KOPT-K1 (cell line): ENCODE measurements around the gene MAB21L4.

ENCODE experiments used
- H3K27ac ChIP-seq: fragments of 200-600 bp; sonication (generic); 2 replicates; pipeline ENCODE4 v1.5.1; 2016; ENCODE audit warnings: antibody characterized with exemption, mild to moderate bottlenecking, low read depth, low read length; ENCODE audit not compliant: poor library complexity, severe bottlenecking
- H3K36me3 ChIP-seq: fragments of 200-600 bp; sonication (generic); 2 replicates; pipeline ENCODE4 v1.5.1; 2017; ENCODE audit warnings: antibody characterized with exemption, mild to moderate bottlenecking, low read length, moderate library complexity; ENCODE audit not compliant: insufficient read depth
- H3K9me3 ChIP-seq: fragments of 200-600 bp; sonication (generic); 2 replicates; pipeline ENCODE4 v1.5.1; 2017; ENCODE audit warnings: antibody characterized with exemption, low read length, mild to moderate bottlenecking; ENCODE audit not compliant: insufficient read depth, poor library complexity, severe bottlenecking

MAB21L4 gene

DNA sequence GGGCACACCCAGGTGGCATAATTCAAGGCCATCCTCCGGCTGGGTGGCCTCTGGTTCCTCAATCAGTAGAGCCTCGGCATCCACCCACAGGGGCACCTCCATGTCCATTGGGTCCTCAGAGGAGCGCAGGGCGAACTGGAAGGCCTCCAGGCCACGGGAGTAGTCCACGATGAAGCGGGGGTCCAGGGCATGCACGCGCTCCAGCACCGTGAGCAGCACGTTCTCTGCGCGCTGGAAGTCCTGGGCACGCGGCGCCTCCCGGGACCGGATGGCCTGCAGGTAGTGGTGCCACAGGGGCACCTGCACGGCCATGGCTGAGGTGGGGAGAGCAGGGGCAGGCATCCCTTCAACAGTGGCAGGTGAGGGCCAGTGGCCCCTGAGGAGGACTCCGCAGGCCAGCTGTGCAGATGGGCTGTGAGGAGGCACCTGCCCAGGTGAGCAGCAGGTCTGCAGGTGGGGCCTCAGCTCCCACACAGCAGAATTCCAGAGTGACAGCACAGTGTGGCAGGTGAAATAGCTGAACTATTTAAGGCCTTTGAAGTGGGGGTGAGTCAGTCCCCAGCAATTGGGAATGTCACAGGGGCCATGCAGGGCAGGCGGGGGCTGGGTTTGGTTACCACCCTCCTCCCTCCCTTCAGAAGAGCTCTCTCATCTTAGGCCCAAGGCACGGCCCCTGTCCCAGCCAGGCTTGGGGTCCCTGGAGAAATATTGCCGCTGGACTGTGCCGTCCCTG, at the start of gene MAB21L4:
Gene MAB21L4 (minus strand): TSS at position 501 of the 733 bp plus-strand sequence. CDS start 159 bp downstream, at position 342.
- Histone ChIP-seq H3K27ac (no peak within 1 kb of the TSS), H3K36me3 (no peaks in the 10 kb centered on the region), H3K9me3 (no peaks in the 10 kb centered on the region)

DNA sequence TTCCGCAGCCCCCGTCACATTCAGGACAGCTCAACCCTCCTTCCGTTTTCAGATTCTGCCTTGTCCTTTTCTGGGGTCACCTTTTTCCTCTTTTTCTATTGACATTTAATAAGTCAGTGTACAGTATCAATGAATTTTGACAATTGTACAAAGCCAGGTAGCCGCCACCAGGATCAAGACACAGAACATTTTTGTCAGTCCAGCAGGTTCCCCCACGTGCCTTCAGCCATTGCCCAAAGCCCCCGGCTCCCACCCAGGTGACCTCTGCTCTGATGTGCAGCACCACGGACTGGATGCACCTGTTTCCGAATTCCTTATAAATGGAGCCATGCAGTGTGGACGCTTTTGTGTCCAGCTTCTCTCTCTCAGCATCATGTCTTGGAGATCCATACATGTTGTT, 40.1 kb upstream of the MAB21L4 start:
- Histone ChIP-seq H3K27ac (no peak overlapping the region), H3K9me3 (no peaks in the 10 kb centered on the region), H3K36me3 (no peaks in the 10 kb centered on the region)

DNA sequence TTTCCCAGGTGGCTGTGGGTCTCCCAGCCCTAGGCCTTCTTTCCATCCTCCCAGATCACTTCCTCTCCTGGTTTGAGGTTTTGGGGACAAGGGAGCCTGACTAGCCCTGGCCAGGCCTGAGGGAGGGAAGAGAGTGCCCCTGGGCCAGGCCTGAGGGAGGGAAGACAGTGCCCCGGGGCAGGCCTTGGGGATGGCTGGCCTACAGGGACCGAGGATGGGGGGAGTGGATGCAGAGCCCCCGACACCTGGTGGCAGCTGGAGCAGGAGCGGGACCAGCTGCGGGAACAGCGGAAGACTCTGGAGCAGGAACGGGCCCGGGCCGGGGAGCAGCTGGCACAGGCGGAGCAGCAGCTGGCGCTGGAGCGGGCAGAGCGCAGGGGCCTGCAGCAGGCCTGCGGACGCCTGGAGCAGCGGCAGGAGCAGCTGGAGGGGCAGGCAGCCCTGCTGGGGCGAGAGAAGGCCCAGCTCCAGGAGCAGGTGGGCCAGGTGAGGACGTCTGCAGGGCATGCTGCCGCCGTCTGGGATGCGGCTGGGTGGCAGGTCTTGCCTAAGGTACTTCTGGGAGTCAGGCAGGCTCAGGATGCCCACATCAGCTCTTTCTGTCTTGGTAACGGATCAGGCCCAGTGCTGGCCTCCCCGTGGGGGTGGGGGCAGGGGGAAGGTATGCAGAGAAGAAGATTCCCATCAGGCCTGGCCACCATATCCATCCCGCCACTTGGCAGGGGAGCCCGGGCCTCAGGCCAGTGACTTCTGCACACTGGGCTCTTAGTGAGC, 39.3 kb upstream of the MAB21L4 start:
- Histone ChIP-seq H3K9me3 (no peaks in the 10 kb centered on the region), H3K27ac (no peak overlapping the region), H3K36me3 (no peaks in the 10 kb centered on the region)

DNA sequence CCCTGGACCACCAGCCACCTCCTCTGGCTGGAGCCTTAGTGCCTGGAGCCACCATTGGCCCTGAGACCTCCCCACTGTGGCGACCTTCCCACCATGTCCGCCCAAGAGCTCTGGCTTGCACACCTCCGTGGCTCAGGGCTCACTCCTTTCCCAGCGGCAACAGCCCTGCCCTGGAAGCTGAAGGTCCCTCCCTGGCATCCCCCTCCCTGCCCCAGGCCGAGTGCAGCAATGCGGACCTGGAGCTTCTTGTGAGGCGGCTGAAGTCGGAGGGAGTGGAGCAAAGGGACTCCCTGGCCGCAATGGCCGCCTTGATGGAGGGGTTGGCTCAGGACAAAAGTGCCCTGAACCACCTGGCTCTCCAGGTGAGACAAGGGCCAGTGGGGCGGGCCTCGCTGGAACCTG, 38.7 kb upstream of the MAB21L4 start:
- Histone ChIP-seq H3K36me3 (no peaks in the 10 kb centered on the region), H3K9me3 (no peaks in the 10 kb centered on the region), H3K27ac (no peak overlapping the region)

DNA sequence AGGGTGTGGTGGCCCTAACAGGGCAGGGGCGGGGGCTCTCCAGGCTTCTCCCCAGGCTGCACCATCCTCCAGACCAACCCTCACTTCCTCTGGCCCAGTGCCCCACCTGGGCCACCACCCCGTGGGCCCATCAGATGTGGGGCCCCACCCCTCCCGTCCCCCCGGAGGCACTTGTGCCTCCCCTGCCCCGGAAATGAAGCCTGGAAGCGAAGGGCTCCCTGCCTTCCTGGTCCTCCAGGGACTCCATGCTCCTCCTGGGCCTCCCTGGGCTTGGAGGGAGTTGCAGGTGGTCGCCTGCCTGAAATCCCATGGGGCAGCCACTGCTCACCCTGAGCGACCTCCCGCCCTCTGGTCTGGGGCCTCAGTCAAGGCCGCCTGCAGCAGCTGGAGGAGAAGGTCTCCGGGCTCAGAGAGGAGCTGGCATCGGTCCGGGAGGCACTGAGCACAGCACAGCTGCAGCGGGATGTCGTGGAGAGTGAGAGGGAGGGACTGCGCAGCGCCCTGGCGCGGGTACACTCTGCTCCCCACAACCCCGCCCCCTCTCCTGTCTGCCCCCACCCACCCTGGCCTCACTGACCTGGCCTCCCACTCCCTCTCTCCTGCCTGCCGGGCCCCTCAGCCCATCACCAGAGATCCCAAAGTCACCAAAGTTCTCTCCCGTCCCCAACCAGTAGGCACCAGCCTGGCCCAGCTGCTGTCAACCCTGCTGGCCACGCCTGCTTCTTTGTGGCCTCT, 38.2 kb upstream of the MAB21L4 start:
- no peaks in the 10 kb centered on the region for H3K36me3 ChIP-seq
- no peak overlapping the region for H3K27ac ChIP-seq
- H3K9me3 ChIP-seq, result no peaks in the 10 kb centered on the region

DNA sequence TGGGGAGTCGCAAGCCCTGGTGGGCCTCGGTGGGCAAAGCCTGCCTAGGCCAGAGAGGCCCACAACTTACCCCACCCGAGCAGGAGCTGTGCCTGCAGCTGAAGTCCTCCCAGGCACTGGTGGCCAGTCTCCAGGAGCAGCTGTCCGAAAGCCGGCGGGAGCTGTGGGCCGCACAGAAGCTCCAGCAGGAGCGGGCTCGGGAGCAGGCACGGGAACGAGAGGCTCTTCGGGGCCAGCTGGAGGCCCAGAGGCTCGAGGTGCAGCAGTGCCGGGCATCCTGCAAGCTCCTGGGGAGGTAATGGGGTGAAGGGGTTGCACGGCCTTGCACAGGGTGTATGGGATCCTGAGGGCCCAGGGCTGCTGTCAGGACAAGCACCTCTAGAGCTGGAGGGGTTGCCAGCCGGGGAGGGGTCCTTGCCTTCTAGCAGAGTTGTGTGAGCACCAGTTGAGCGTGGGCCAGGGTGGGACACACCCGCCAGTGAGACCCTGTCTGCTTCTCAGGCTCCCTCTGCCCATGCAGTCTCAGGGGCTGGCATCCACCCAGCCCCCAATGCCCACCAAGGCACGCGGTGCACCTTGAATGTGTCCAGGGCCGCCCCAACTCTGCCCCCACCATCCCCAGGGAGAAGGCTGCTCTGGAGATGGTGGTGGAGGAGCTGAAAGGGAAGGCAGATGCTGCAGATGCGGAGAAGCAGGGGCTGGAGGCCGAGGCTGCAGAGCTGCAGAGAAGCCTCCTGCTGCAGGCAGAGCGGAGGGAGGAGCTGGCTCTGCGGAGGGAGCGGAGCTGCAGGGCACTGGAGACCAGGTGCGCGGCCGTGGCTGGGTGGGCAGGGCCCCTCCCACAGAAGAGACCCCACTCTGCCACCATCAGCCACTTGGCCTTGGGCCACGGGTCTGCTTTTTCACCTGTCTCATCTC, 37.4 kb upstream of the MAB21L4 start:
- no peaks in the 10 kb centered on the region for H3K36me3 ChIP-seq
- H3K27ac ChIP-seq, result no peak overlapping the region
- H3K9me3 ChIP-seq, result no peaks in the 10 kb centered on the region

DNA sequence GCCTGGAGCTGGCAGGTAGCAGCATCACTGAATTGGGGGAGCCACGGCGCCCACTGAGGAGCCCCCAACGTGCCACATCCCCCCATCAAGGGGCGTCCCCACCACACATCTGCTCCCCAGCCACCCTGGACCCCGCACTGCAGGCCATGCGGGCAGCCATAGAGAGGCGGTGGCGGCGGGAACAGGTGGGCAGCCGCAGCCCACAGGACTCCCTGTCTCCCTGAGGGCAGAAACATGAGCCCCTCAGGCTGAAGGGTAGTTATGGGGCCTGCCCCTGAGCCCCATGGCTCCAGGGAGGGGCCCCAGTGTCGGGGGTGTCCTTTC, 36.7 kb upstream of the MAB21L4 start:
- no peaks in the 10 kb centered on the region for H3K9me3 ChIP-seq
- no peak overlapping the region for H3K27ac ChIP-seq
- no peaks in the 10 kb centered on the region for H3K36me3 ChIP-seq

DNA sequence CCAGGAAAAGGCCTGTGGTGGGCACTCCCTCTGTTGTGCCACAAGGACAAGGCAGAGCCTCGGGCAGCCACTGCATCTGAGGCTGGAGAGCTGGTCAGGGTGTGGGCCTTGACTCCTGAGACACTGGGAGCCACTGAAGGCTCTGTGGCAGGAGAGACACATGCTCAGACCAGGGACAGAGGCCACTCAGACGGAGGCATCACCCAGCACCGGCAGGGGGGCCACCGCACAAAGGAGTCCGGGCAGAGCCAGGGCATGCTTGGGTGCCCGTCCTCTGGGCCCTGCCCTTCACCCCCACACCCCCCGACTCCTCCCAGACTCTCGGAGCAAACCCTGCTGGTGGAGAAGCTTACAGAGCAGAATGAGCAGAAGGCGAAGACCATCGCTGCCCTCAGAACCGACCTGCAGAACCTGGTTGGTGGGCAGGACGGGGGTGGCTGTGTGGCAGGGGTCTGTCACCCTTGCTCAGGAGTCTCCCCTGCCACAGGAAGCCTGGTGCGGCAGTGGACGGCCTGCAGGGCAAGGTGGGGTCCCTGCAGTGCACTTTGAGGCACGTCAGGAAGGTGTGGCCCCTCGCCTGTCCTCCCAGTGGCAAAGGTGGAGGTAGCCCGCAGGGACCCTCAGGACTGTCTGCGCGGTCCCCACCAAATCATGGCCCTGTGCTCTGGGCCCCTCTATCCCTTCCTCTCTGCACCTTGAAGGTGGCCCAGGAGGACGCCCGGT, 36.2 kb upstream of the MAB21L4 start:
- H3K36me3 ChIP-seq, result no peaks in the 10 kb centered on the region
- H3K9me3 ChIP-seq, result no peaks in the 10 kb centered on the region
- H3K27ac ChIP-seq, result no peak overlapping the region

DNA sequence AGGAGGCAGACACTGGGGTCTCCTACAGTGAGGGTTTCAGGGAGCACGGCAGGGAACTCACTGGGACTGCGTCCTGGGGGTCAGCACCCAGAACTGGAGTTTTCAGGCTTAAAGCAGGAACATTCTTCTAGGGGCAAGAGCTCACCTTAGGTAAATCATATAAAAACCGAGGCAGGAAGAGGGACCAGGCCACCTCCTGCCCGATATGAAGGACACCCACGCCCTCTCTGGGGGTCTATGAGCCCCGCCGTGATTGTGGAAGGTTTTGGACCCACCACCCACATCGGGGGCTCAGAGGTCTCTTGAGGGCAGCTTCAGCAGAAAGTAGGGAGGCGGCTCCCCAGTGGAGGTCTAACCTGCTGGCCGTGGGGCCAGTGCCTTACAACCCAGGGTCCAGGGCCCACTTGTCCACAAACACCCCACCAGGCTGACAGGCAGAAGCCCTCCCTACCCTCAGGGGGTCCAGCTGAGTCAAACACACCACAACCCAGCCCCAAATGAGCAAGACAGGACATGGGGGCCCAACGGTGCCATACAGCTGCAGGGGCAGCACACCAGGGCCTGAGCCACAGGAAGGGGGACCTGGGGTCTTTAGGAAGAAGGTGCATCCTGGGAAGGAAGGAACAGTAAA, 35.5 kb upstream of the MAB21L4 start:
- Histone ChIP-seq H3K9me3 (no peaks in the 10 kb centered on the region), H3K27ac (no peak overlapping the region), H3K36me3 (no peaks in the 10 kb centered on the region)

DNA sequence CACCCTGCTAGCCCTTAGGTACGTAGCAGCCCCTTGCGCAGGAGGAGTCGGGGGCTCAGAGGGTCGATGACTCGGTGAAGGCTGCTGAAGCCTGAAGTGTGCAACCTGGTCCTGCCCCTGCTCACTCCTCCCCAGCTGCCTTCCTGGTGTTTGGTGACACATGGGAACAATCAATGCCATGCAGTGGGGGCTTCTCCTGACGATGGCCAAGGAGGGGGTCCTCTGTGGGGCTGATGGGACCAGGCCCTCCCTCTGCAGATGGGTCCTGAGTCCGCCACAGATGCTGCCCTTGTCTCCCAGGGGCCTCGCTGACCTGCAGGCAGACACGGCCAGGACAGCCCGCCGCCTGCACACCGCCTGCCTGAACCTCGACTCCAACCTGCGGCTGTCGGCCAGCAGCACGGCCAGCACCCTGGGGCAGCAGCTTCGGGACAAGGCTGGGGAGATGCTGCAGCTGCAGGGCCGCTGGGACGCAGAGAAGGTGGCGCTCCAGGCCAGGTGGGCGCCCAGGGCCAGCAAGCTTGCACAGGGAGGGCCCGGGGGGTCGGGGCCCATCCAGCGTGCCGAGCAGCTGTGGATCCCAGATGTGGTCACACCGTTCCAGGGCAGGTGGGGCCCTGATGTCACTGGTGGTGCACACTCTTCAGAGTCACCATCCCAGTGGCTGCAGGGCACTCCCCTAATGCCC, 34.8 kb upstream of the MAB21L4 start:
- Histone ChIP-seq H3K9me3 (no peaks in the 10 kb centered on the region), H3K36me3 (no peaks in the 10 kb centered on the region), H3K27ac (no peak overlapping the region)

DNA sequence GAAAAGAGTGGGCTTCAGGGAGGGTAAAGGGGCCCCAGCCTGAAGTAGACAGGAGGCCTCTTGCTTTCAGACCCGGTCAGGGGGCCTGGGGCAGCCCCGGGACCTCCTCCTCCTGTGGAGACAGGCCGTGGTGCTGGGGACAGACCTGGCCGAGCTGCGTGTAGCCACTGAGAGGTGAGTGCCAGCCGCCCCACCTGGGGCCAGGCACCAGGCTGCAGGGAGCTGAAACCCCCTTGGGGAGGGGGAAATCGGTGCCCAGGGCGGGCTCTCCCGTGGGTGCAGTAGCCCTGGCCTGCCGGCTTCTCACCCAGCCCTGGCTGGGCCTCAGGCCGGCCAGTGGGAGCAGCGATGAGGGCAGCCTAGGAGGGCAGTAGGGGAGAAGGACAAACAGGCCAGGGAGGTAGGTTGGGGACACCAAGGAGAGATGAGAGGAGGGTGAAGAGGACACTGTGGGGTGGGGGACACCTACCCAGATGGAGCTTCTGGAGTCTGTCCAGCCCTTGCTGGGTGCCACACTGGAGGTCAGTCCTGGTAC, 34.2 kb upstream of the MAB21L4 start:
- no peaks in the 10 kb centered on the region for H3K36me3 ChIP-seq
- no peaks in the 10 kb centered on the region for H3K9me3 ChIP-seq

DNA sequence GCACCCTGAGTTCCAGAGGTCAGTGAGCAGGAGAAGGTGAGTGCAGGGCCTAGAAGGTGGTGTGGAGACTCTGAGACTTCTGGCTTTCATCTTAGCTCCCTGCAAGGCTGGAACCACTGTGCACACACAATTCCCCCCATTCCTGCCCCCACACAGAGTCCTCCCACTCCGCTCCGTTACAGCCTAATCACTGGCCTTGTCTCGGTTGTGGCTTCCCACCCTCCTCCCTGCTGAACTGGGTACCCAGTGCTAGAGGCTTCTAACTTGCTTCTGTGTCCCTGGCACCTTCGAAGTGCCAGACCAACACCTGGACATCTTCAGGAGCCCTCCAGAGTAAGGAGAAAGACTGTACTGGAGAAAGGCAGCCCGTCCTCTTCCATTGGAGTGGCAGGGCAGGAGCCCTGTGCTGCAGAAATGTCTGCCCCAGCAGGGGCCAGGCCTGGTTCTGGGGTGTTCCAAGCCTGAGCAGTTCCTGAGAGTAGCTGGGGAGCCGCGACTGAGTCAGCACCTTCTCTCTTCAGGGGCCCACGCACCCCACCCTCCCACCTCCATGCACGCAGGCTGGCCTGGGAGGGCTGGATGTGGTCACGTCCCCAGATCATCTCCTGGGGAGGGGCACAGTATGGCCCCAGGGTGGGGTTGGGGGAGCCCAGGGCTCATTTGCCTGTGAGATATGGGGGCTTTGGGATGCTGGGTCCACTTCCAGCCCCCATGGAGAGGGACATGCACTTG, 33.6 kb upstream of the MAB21L4 start:
- H3K27ac ChIP-seq, result no peak overlapping the region
- H3K36me3 ChIP-seq, result no peaks in the 10 kb centered on the region

More for the DNA sequence above, 34.2 kb upstream of the MAB21L4 start:
- H3K27ac ChIP-seq, result no peak overlapping the region

More for the DNA sequence above, 33.6 kb upstream of the MAB21L4 start:
- no peaks in the 10 kb centered on the region for H3K9me3 ChIP-seq
